ENCODE results near the gene WDR27.

- TF ChIP-seq EP300 (IDR thresholded peaks at IDR 0.05) (no peak), CTCF (IDR thresholded peaks at IDR 0.05) (no peak), POLR2A (IDR thresholded peaks at IDR 0.05) (no peak)
Measured at GRCh38 chr6:169474362-169474761, 227.5 kb downstream of the WDR27 start.
